ENCODE measurements around the gene BCAS3.

BCAS3 gene

DNA sequence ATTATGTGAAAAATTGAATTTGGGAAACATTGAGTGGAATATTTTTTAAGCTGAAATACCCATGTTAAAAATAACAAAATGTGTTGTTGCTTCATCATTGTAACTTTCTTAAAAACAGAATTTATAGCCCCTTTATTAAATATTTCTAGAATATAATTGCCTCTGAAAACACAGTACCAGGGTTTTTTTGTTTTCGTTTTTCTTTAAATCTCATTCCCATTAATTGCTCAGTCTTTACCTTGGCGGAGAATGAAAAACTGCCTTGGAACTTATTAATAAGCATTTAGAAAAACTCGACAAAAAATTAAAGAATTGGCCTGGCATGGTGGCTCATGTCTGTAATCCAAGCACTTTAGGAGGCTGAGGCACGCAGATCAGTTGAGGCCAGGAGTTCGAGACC, 526.8 kb downstream of the BCAS3 start:
- Histone ChIP-seq H3K36me3 (ENCODE audit: control insufficient read depth in 4 of 4, insufficient read depth in 4 of 4, low read length in 3 of 4) (no peaks in the 10 kb centered on the region), H3K9me3 (ENCODE audit: control extremely low read depth in 1 of 5, control insufficient read depth in 4 of 5, insufficient read depth in 2 of 5, low read depth in 1 of 5, low read length in 4 of 5) (peaks cover 0 to 1% (median 0%) of the 10 kb centered on the region in 5 experiments), H3K4me1 (ENCODE audit: control extremely low read depth in 1 of 4, control insufficient read depth in 4 of 4, insufficient read depth in 4 of 4, low read length in 3 of 4) (no peaks in the 10 kb centered on the region), H3K27ac (ENCODE audit: insufficient read depth in 1 of 2, low read depth in 1 of 2, low read length in 2 of 2, poor library complexity in 1 of 2, severe bottlenecking in 2 of 2) (no peak overlapping the region), H3K4me3 (ENCODE audit: control insufficient read depth in 1 of 7, extremely low read depth in 1 of 7, insufficient read depth in 4 of 7, low read depth in 2 of 7, low read length in 6 of 7) (no peak overlapping the region), H3K27me3 (replicated peaks in 2 of 5; ENCODE audit: control insufficient read depth in 4 of 5, insufficient read depth in 5 of 5, low read length in 4 of 5) (no peaks in the 10 kb centered on the region)
- 92% methylated on average over 5 of the region's 5 CpGs for WGBS (ENCODE audit: insufficient coverage)
- ChIA-PET POLR2A (interaction anchor here (0.9 kb wide), 1 partner anchor 10 kb away, joined by 4 read pairs; no protein-coding TSS in a partner anchor), CTCF (no interaction called here)
- no peak for DNase-seq

- WGBS (ENCODE audit: insufficient coverage), result no CpG with 5 or more reads among the region's 3 CpGs
These were observed 527.8 kb downstream of the BCAS3 start for GRCh38 chr17:61205401-61205800.

GRCh38 chr17:61205931-61206330, 528.3 kb downstream of the BCAS3 start:
- CTCF ChIA-PET, result no interaction called here
- POLR2A ChIA-PET, result no interaction called here
- Histone ChIP-seq H3K4me1 (ENCODE audit: control extremely low read depth in 1 of 4, control insufficient read depth in 4 of 4, insufficient read depth in 4 of 4, low read length in 3 of 4) (no peaks in the 10 kb centered on the region), H3K9me3 (ENCODE audit: control extremely low read depth in 1 of 5, control insufficient read depth in 4 of 5, insufficient read depth in 2 of 5, low read depth in 1 of 5, low read length in 4 of 5) (peaks cover 0 to 1% (median 0%) of the 10 kb centered on the region in 5 experiments), H3K27ac (ENCODE audit: insufficient read depth in 1 of 2, low read depth in 1 of 2, low read length in 2 of 2, poor library complexity in 1 of 2, severe bottlenecking in 2 of 2) (no peak overlapping the region), H3K36me3 (ENCODE audit: control insufficient read depth in 4 of 4, insufficient read depth in 4 of 4, low read length in 3 of 4) (no peaks in the 10 kb centered on the region), H3K4me3 (ENCODE audit: control insufficient read depth in 1 of 7, extremely low read depth in 1 of 7, insufficient read depth in 4 of 7, low read depth in 2 of 7, low read length in 6 of 7) (no peak overlapping the region), H3K27me3 (replicated peaks in 2 of 5; ENCODE audit: control insufficient read depth in 4 of 5, insufficient read depth in 5 of 5, low read length in 4 of 5) (no peaks in the 10 kb centered on the region)
- no peak for DNase-seq
- 100% methylated on average over 3 of the region's 4 CpGs for WGBS (ENCODE audit: insufficient coverage)

More at GRCh38 chr17:61205401-61205800, 527.8 kb downstream of the BCAS3 start:
- no peaks in the 10 kb centered on the region for H3K4me1 ChIP-seq (ENCODE audit: control extremely low read depth in 1 of 4, control insufficient read depth in 4 of 4, insufficient read depth in 4 of 4, low read length in 3 of 4)
- H3K4me3 ChIP-seq (ENCODE audit: control insufficient read depth in 1 of 7, extremely low read depth in 1 of 7, insufficient read depth in 4 of 7, low read depth in 2 of 7, low read length in 6 of 7), result no peak overlapping the region
- ChIA-PET CTCF (no interaction called here), POLR2A (no interaction called here)
- no peak for DNase-seq
- H3K27ac ChIP-seq (ENCODE audit: insufficient read depth in 1 of 2, low read depth in 1 of 2, low read length in 2 of 2, poor library complexity in 1 of 2, severe bottlenecking in 2 of 2), result no peak overlapping the region
- no peaks in the 10 kb centered on the region for H3K36me3 ChIP-seq (ENCODE audit: control insufficient read depth in 4 of 4, insufficient read depth in 4 of 4, low read length in 3 of 4)
- peaks cover 0 to 1% (median 0%) of the 10 kb centered on the region in 5 experiments for H3K9me3 ChIP-seq (ENCODE audit: control extremely low read depth in 1 of 5, control insufficient read depth in 4 of 5, insufficient read depth in 2 of 5, low read depth in 1 of 5, low read length in 4 of 5)
- H3K27me3 ChIP-seq (replicated peaks in 2 of 5; ENCODE audit: control insufficient read depth in 4 of 5, insufficient read depth in 5 of 5, low read length in 4 of 5), result no peaks in the 10 kb centered on the region

DNA sequence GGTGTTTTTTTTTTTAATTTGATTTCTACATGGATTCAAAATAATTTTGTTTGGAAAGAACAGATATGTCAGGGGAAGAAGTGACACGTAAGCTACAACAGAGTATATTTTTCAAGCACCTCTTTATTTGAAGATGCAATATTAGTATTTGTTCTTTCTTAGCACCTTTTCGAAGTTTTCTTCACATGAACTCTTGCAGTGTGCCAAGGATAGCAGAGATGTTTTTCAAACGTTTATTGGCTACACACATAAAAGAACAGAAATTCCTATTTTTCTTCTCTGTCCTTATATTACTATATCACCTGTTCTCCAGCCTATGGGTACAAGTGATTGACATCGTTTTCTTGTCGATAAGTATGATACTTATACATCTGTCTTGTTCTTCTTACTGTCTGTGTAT, 529.3 kb downstream of the BCAS3 start:
- DNase-seq, result no peak
- POLR2A ChIA-PET, result no interaction called here
- Histone ChIP-seq H3K4me1 (ENCODE audit: control extremely low read depth in 1 of 4, control insufficient read depth in 4 of 4, insufficient read depth in 4 of 4, low read length in 3 of 4) (no peaks in the 10 kb centered on the region), H3K9me3 (ENCODE audit: control extremely low read depth in 1 of 5, control insufficient read depth in 4 of 5, insufficient read depth in 2 of 5, low read depth in 1 of 5, low read length in 4 of 5) (peaks cover 0 to 1% (median 0%) of the 10 kb centered on the region in 5 experiments), H3K36me3 (ENCODE audit: control insufficient read depth in 4 of 4, insufficient read depth in 4 of 4, low read length in 3 of 4) (no peaks in the 10 kb centered on the region), H3K4me3 (ENCODE audit: control insufficient read depth in 1 of 7, extremely low read depth in 1 of 7, insufficient read depth in 4 of 7, low read depth in 2 of 7, low read length in 6 of 7) (no peak overlapping the region), H3K27me3 (replicated peaks in 2 of 5; ENCODE audit: control insufficient read depth in 4 of 5, insufficient read depth in 5 of 5, low read length in 4 of 5) (no peaks in the 10 kb centered on the region), H3K27ac (ENCODE audit: insufficient read depth in 1 of 2, low read depth in 1 of 2, low read length in 2 of 2, poor library complexity in 1 of 2, severe bottlenecking in 2 of 2) (no peak overlapping the region)
- WGBS (ENCODE audit: insufficient coverage), result 100% methylated on average over 1 of the region's 5 CpGs
- CTCF ChIA-PET, result no interaction called here

DNA sequence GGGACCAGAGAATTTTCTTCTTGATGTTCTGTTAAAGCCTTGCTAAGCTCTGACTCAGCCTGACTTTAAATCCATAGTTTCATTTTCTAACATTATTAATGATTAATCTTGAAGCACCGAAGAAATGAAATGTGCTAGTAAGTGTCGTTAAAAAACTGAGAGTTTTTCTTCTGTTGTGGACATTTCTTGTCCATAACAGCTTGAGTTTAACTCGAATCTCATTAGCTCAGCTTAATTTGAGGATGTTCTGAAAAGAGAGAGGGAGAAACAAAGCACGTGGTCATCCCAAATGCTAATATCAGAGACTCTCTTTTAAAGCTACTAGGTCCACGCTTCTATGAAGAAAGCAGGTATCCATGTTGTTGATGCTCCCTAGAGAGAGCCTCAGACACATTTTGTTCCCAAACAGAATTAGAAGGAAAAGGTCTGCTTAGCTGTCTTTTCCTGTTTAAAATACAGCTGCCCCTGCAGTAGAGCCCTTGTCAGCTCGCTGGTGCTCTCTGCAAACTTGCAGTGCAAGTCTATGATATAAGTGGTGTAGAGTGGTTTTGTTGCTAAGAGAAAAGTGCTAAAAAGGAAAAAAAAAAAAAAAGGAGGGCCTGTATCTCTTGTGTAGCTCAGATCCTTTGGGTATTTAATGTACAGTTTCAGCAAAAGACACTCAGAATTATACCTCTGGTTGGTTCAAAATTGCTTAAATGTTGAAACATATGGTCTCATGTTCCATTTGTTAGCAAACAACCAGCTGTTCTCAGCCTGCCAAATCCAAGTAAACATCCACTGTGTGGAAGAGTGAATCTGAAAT, 530.9 kb downstream of the BCAS3 start:
- ChIA-PET POLR2A (interaction anchor here (0.7 kb wide), 1 partner anchor 395 kb away, joined by 4 read pairs; no protein-coding TSS in a partner anchor), CTCF (interaction anchor here (0.7 kb wide), 1 partner anchor 22 kb away, joined by 3 read pairs; no protein-coding TSS in a partner anchor)
- WGBS (ENCODE audit: insufficient coverage), result 82% methylated on average over 3 of the region's 6 CpGs

DNA sequence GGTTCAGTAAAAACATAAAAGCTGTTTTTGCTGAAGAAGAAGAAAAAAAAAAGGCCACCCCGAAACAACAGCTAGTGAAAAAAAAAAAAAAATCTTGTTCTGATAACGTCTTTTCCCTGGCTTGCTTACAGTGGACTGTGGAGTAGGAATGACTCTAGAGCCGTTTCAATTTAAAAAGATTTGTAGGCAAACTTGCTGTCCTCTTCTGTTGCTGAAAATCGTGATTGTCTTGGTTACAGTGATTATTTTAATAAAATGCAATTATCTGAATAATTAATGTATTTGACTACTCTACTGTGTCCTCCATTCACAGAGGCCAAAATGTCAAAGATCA, 531.4 kb downstream of the BCAS3 start:
- POLR2A ChIA-PET, result interaction anchor here (0.7 kb wide), 1 partner anchor 396 kb away, joined by 4 read pairs; no protein-coding TSS in a partner anchor
- Histone ChIP-seq H3K9me3 (ENCODE audit: control extremely low read depth in 1 of 5, control insufficient read depth in 4 of 5, insufficient read depth in 2 of 5, low read depth in 1 of 5, low read length in 4 of 5) (peaks cover 0 to 1% (median 0%) of the 10 kb centered on the region in 5 experiments), H3K27ac (ENCODE audit: insufficient read depth in 1 of 2, low read depth in 1 of 2, low read length in 2 of 2, poor library complexity in 1 of 2, severe bottlenecking in 2 of 2) (no peak overlapping the region), H3K4me3 (ENCODE audit: control insufficient read depth in 1 of 7, extremely low read depth in 1 of 7, insufficient read depth in 4 of 7, low read depth in 2 of 7, low read length in 6 of 7) (no peak overlapping the region), H3K27me3 (replicated peaks in 2 of 5; ENCODE audit: control insufficient read depth in 4 of 5, insufficient read depth in 5 of 5, low read length in 4 of 5) (no peaks in the 10 kb centered on the region), H3K36me3 (ENCODE audit: control insufficient read depth in 4 of 4, insufficient read depth in 4 of 4, low read length in 3 of 4) (no peaks in the 10 kb centered on the region), H3K4me1 (ENCODE audit: control extremely low read depth in 1 of 4, control insufficient read depth in 4 of 4, insufficient read depth in 4 of 4, low read length in 3 of 4) (no peaks in the 10 kb centered on the region)
- CTCF ChIA-PET, result interaction anchor here (0.7 kb wide), 1 partner anchor 22 kb away, joined by 3 read pairs; no protein-coding TSS in a partner anchor
- DNase-seq, result no peak
- WGBS (ENCODE audit: insufficient coverage), result 100% methylated on average over 2 of the region's 4 CpGs

More for the DNA sequence above, 530.9 kb downstream of the BCAS3 start:
- Histone ChIP-seq H3K9me3 (ENCODE audit: control extremely low read depth in 1 of 5, control insufficient read depth in 4 of 5, insufficient read depth in 2 of 5, low read depth in 1 of 5, low read length in 4 of 5) (peaks cover 0 to 1% (median 0%) of the 10 kb centered on the region in 5 experiments), H3K36me3 (ENCODE audit: control insufficient read depth in 4 of 4, insufficient read depth in 4 of 4, low read length in 3 of 4) (no peaks in the 10 kb centered on the region), H3K4me3 (ENCODE audit: control insufficient read depth in 1 of 7, extremely low read depth in 1 of 7, insufficient read depth in 4 of 7, low read depth in 2 of 7, low read length in 6 of 7) (no peak overlapping the region), H3K27ac (ENCODE audit: insufficient read depth in 1 of 2, low read depth in 1 of 2, low read length in 2 of 2, poor library complexity in 1 of 2, severe bottlenecking in 2 of 2) (no peak overlapping the region), H3K27me3 (replicated peaks in 2 of 5; ENCODE audit: control insufficient read depth in 4 of 5, insufficient read depth in 5 of 5, low read length in 4 of 5) (no peaks in the 10 kb centered on the region), H3K4me1 (ENCODE audit: control extremely low read depth in 1 of 4, control insufficient read depth in 4 of 4, insufficient read depth in 4 of 4, low read length in 3 of 4) (no peaks in the 10 kb centered on the region)
- no peak for DNase-seq

DNA sequence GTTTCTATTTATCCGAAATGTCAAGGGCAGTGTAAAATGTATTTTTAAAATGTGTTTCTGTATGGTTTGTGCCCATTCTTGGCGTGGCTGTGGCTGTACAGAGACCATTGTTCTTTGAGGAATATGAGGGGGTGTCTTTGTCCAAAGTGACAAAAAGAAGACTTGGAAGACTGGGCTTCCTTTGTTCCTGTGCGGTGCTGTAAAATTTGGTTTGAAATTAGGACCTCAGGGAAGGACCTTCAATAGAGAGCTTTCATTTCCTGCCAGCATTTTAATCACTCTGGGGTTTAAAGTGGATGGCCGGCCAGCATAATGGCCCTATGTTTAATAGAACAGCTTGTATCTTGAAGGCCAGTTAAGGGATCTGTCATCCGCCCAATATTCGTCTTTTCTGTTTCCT, 531.9 kb downstream of the BCAS3 start:
- 90% methylated on average over 5 of the region's 6 CpGs for WGBS (ENCODE audit: insufficient coverage)
- Histone ChIP-seq H3K36me3 (ENCODE audit: control insufficient read depth in 4 of 4, insufficient read depth in 4 of 4, low read length in 3 of 4) (no peaks in the 10 kb centered on the region), H3K4me3 (ENCODE audit: control insufficient read depth in 1 of 7, extremely low read depth in 1 of 7, insufficient read depth in 4 of 7, low read depth in 2 of 7, low read length in 6 of 7) (no peak overlapping the region), H3K4me1 (ENCODE audit: control extremely low read depth in 1 of 4, control insufficient read depth in 4 of 4, insufficient read depth in 4 of 4, low read length in 3 of 4) (no peaks in the 10 kb centered on the region), H3K9me3 (ENCODE audit: control extremely low read depth in 1 of 5, control insufficient read depth in 4 of 5, insufficient read depth in 2 of 5, low read depth in 1 of 5, low read length in 4 of 5) (peaks cover 0 to 1% (median 0%) of the 10 kb centered on the region in 5 experiments), H3K27ac (ENCODE audit: insufficient read depth in 1 of 2, low read depth in 1 of 2, low read length in 2 of 2, poor library complexity in 1 of 2, severe bottlenecking in 2 of 2) (no peak overlapping the region), H3K27me3 (replicated peaks in 2 of 5; ENCODE audit: control insufficient read depth in 4 of 5, insufficient read depth in 5 of 5, low read length in 4 of 5) (no peaks in the 10 kb centered on the region)
- ChIA-PET CTCF (no interaction called here), POLR2A (no interaction called here)
- no peak for DNase-seq

Data from common myeloid progenitor, CD34-positive (primary cell).